BLaER1 treated with 17β-estradiol and CSF1 and Interleukin-3, amounts not matched to agents 10 nM and 100 nM (cell line): ENCODE measurements around the gene LRP2BP.

Experiments used
- H3K27ac ChIP-seq, 11 experiments: shearing (Covaris generic); formaldehyde crosslinking; 2 replicates each; pipeline ENCODE4 v1.8.1; 2022
- H3K27me3 ChIP-seq, 11 experiments: shearing (Covaris generic); formaldehyde crosslinking; 2 replicates each; pipeline ENCODE4 v1.8.1; 2022
- H3K36me3 ChIP-seq, 11 experiments: shearing (Covaris generic); formaldehyde crosslinking; 2 replicates each; pipeline ENCODE4 v1.8.1; 2022
- H3K4me1 ChIP-seq, 10 experiments: shearing (Covaris generic); formaldehyde crosslinking; 2 replicates each; pipeline ENCODE4 v1.8.1; 2022
- H3K4me2 ChIP-seq, 11 experiments: shearing (Covaris generic); formaldehyde crosslinking; 2 replicates each; pipeline ENCODE4 v1.8.1; 2022
- H3K4me3 ChIP-seq, 10 experiments: shearing (Covaris generic); formaldehyde crosslinking; 2 replicates each; pipeline ENCODE4 v1.8.1; 2022
- H3K9ac ChIP-seq, 11 experiments: shearing (Covaris generic); formaldehyde crosslinking; 2 replicates each; pipeline ENCODE4 v1.8.1; 2022
- H3K9me3 ChIP-seq, 11 experiments: shearing (Covaris generic); formaldehyde crosslinking; replicated peaks in 1 of 11; 2 replicates each; pipeline ENCODE4 v1.8.1; 2022
- H4K20me1 ChIP-seq, 11 experiments: shearing (Covaris generic); formaldehyde crosslinking; 2 replicates each; pipeline ENCODE4 v1.8.1; 2022
- Cebpa-rat ChIP-seq, 11 experiments: shearing (Covaris generic); IDR thresholded peaks; 2 replicates each; pipeline ENCODE4 v1.8.1; 2022

LRP2BP gene

GRCh38 chr4:185399466-185399865 is 3.7 kb upstream of the LRP2BP start:
- H3K9ac ChIP-seq = no peak overlapping the region
- peaks cover 11 to 55% (median 39%) of the 10 kb centered on the region in 11 experiments; a peak in 19 of 22 replicates for H3K36me3 ChIP-seq
- no peaks in the 10 kb centered on the region for H3K27me3 ChIP-seq
- no peak overlapping the region for H3K27ac ChIP-seq
- no peak overlapping the region for H3K4me3 ChIP-seq
- TF ChIP-seq Cebpa-rat (IDR thresholded peaks at IDR 0.05) = no peak
- no peaks in the 10 kb centered on the region; a peak in 1 of 22 replicates for H4K20me1 ChIP-seq
- peaks cover 22 to 52% (median 39%) of the 10 kb centered on the region in 10 experiments for H3K4me1 ChIP-seq
- H3K4me2 ChIP-seq = peak overlapping the region in 7 of 11 experiments; percentile 87 to 99 (median 98); a peak in 10 of 22 replicates
- H3K9me3 ChIP-seq = no peaks in the 10 kb centered on the region

DNA sequence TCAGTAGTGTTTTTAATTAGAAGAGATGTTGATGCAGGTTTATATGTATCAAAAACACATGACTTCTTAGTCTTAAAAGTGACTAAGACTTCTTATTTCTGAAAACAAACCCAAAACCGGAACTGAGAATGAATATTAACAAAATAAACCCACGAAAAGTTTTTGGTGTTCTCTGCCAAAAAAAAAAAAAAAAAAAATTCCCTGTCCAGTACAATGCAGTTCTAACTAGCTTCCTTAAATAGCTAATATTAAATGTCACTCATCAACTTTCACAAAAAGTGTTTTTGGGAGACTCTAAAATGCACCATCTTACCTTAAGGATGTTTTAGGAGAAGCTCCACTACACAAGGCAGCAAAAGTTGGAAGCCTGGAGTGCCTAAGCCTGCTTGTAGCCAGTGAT is 2.9 kb upstream of the LRP2BP start:
- no peak for TF ChIP-seq Cebpa-rat (IDR thresholded peaks at IDR 0.05)
- Histone ChIP-seq H3K27me3 (no peaks in the 10 kb centered on the region), H3K9ac (peak overlapping the region in 1 of 11 experiments; percentile 16; a peak in 2 of 22 replicates), H3K4me3 (peak overlapping the region in 2 of 10 experiments; percentile 70 to 81; a peak in 1 of 20 replicates), H4K20me1 (no peaks in the 10 kb centered on the region; a peak in 1 of 22 replicates), H3K27ac (peak overlapping the region in 1 of 11 experiments; percentile 21; a peak in 2 of 22 replicates), H3K36me3 (peaks cover 11 to 47% (median 36%) of the 10 kb centered on the region in 11 experiments; a peak in 19 of 22 replicates), H3K9me3 (no peaks in the 10 kb centered on the region), H3K4me1 (peaks cover 29 to 59% (median 47%) of the 10 kb centered on the region in 10 experiments), H3K4me2 (peak overlapping the region in 9 of 11 experiments; percentile 22 to 99 (median 95); a peak in 14 of 22 replicates)

DNA sequence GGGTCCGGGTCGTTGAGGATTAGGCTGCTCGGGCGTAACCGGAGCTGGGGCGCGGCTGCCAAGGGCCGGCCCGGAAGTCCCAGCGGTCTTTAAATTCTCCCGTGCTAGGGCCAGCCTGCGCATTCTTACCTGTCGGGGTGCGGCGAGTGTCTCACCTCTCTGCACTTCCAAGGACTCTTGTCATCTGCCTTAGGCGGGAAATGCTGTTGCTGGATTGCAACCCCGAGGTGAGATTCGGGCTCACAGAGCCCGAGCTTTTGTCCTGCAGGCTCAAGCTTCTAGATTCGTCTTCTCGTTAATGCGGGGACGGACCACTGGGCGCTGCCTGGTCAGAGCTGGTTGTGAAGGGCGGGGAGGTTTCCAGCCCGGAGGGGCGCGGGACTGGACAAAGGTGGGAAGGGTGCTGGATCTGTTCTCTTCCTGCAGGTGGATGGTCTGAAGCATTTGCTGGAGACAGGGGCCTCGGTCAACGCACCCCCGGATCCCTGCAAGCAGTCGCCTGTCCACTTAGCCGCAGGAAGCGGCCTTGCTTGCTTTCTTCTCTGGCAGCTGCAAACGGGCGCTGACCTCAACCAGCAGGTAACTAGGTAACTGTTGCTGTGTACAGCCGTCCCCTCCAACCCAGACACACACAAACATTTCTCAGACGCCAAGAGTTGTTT is 1.1 kb upstream of the LRP2BP start, which contains the start of gene ANKRD37:
TSS of gene ANKRD37 (plus strand) at position 118 of the 662 bp plus-strand sequence. CDS start at position 201, 83 bp downstream.
- no peak for TF ChIP-seq Cebpa-rat (IDR thresholded peaks at IDR 0.05)
- peaks cover 45 to 74% (median 64%) of the 10 kb centered on the region in 10 experiments for H3K4me1 ChIP-seq

DNA sequence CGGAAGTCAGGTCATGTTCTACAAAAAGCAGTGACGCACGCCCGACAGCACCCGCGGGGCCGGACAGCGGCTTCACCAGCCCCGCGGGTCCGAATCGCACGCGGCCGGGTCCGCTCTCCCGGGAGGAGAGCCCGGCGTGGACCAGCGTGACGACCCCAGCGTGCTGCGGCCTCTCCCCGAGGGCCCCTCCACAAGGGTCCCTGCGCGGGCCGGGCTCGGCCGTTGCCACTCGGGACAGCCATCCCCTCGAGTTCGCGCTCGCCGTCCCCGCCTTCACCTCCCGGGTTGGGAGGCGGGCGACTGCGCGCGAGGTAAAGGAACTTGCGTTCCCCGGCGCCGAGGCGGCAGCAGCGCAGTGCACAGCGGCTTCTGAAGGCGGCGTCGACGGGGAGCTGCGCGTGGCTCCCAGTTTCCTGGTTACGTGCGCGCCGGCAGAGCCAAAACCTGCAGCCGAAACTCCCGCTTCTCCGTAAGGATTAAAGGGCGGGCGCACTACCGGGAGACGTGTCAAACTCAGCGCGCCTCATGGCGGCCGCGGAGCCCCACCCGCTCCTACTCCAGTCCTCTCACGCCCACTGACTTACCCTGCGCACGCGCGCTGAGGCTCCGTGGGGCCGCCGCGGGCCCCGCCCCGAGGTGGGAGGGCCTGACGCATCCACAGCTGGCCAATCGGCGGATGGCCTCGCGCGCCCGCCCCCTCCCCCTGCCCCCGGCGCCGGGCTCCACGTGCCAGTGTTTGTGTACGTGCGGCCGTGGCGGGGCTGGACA is 416 bp upstream of the LRP2BP start:
- Histone ChIP-seq H4K20me1 (no peaks in the 10 kb centered on the region; a peak in 1 of 22 replicates), H3K36me3 (peaks cover 0 to 24% (median 18%) of the 10 kb centered on the region in 11 experiments; a peak in 15 of 22 replicates), H3K9me3 (no peaks in the 10 kb centered on the region), H3K27me3 (no peaks in the 10 kb centered on the region), H3K4me2 (peak overlapping the region; percentile 86 to 99 (median 93)), H3K4me3 (peak overlapping the region; percentile 70 to 89 (median 80)), H3K4me1 (peaks cover 45 to 74% (median 67%) of the 10 kb centered on the region in 10 experiments), H3K27ac (peak overlapping the region; percentile 89 to 94 (median 92)), H3K9ac (peak overlapping the region; percentile 85 to 95 (median 90))
- TF ChIP-seq Cebpa-rat (IDR thresholded peaks at IDR 0.05) = no peak

More for the DNA sequence above, 1.1 kb upstream of the LRP2BP start, which contains the start of gene ANKRD37:
- H3K4me3 ChIP-seq = peak within 1 kb of the TSS; percentile 70 to 89 (median 80)
- peak within 1 kb of the TSS; percentile 85 to 95 (median 90) for H3K9ac ChIP-seq
- H3K27me3 ChIP-seq = no peaks in the 10 kb centered on the region
- no peaks in the 10 kb centered on the region; a peak in 1 of 22 replicates for H4K20me1 ChIP-seq
- peak within 1 kb of the TSS; percentile 86 to 99 (median 93) for H3K4me2 ChIP-seq
- peak within 1 kb of the TSS; percentile 89 to 94 (median 92) for H3K27ac ChIP-seq
- no peaks in the 10 kb centered on the region for H3K9me3 ChIP-seq
- peaks cover 2 to 31% (median 22%) of the 10 kb centered on the region in 11 experiments; a peak in 17 of 22 replicates for H3K36me3 ChIP-seq

GRCh38 chr4:185394568-185395237 is 1.0 kb downstream of the LRP2BP start:
- peak overlapping the region in 10 of 11 experiments; percentile 89 to 94 (median 92); a peak in 18 of 22 replicates for H3K27ac ChIP-seq

DNA sequence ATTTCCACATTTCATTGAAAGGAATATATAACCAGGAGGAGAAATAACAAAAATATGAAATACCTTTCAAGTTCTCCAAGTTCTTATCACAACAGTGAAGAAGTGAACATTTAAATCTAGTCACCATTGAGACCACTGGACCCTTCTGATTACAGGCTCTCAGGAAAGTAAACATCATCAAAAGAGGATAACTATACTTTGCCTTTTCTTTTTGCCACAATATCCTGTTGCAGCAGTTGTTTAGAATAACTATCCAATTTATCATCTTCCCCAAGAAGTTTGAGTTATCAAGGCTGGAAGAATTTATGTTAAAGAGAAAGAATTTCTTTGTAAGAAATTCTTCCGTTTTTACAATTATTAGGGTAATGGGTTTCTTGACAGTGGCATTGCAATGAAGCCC is 3.6 kb downstream of the LRP2BP start:
- Histone ChIP-seq H3K27me3 (no peaks in the 10 kb centered on the region), H3K36me3 (peaks cover 0 to 7% (median 0%) of the 10 kb centered on the region in 11 experiments; a peak in 2 of 22 replicates), H3K4me3 (no peak overlapping the region), H4K20me1 (no peaks in the 10 kb centered on the region), H3K4me2 (peak overlapping the region in 7 of 11 experiments; percentile 86 to 99 (median 91); a peak in 12 of 22 replicates), H3K9me3 (no peaks in the 10 kb centered on the region), H3K4me1 (peaks cover 30 to 47% (median 40%) of the 10 kb centered on the region in 10 experiments), H3K9ac (no peak overlapping the region), H3K27ac (no peak overlapping the region; a peak in 2 of 22 replicates)
- no peak for TF ChIP-seq Cebpa-rat (IDR thresholded peaks at IDR 0.05)

More at GRCh38 chr4:185394568-185395237, 1.0 kb downstream of the LRP2BP start:
- H3K4me1 ChIP-seq = peaks cover 45 to 73% (median 65%) of the 10 kb centered on the region in 10 experiments
- H3K9ac ChIP-seq = peak overlapping the region; percentile 85 to 95 (median 90); a peak in 18 of 22 replicates
- no peaks in the 10 kb centered on the region for H4K20me1 ChIP-seq
- no peaks in the 10 kb centered on the region for H3K9me3 ChIP-seq
- H3K27me3 ChIP-seq = no peaks in the 10 kb centered on the region
- no peak for TF ChIP-seq Cebpa-rat (IDR thresholded peaks at IDR 0.05)
- peak overlapping the region; percentile 86 to 99 (median 91) for H3K4me2 ChIP-seq
- H3K36me3 ChIP-seq = peaks cover 0 to 11% (median 5%) of the 10 kb centered on the region in 11 experiments; a peak in 10 of 22 replicates
- peak overlapping the region; percentile 70 to 89 (median 80) for H3K4me3 ChIP-seq

GRCh38 chr4:185390941-185391340 is 4.8 kb downstream of the LRP2BP start:
- Histone ChIP-seq H3K9ac (no peak overlapping the region), H4K20me1 (no peaks in the 10 kb centered on the region), H3K27ac (no peak overlapping the region), H3K9me3 (no peaks in the 10 kb centered on the region), H3K4me3 (no peak overlapping the region), H3K27me3 (no peaks in the 10 kb centered on the region), H3K36me3 (peaks cover 0 to 10% (median 0%) of the 10 kb centered on the region in 11 experiments; a peak in 2 of 22 replicates), H3K4me1 (peaks cover 28 to 50% (median 41%) of the 10 kb centered on the region in 10 experiments), H3K4me2 (no peak overlapping the region)
- TF ChIP-seq Cebpa-rat (IDR thresholded peaks at IDR 0.05) = no peak

GRCh38 chr4:185387957-185388356 is 7.8 kb downstream of the LRP2BP start:
- Histone ChIP-seq H3K4me3 (no peak overlapping the region), H3K36me3 (peaks cover 0 to 17% (median 7%) of the 10 kb centered on the region in 11 experiments; a peak in 6 of 22 replicates), H3K4me2 (no peak overlapping the region), H3K9ac (no peak overlapping the region), H3K27me3 (no peaks in the 10 kb centered on the region), H3K4me1 (peaks cover 26 to 50% (median 42%) of the 10 kb centered on the region in 10 experiments), H3K27ac (peak overlapping the region in 2 of 11 experiments; percentile 28 to 29; a peak in 3 of 22 replicates), H4K20me1 (no peaks in the 10 kb centered on the region), H3K9me3 (peaks cover 0 to 11% (median 0%) of the 10 kb centered on the region in 11 experiments; a peak in 8 of 22 replicates)
- no peak for TF ChIP-seq Cebpa-rat (IDR thresholded peaks at IDR 0.05)
